NCI-H146 (cell line): ENCODE results near the gene ABTB2.

Experiments
- DNase-seq: peaks from one replicate; lab custom pipeline; 2025; lab: John Stamatoyannopoulos, UW

ABTB2 gene

GRCh38 chr11:34166806-34167740, 190.7 kb downstream of the ABTB2 start:
- no peak for DNase-seq

GRCh38 chr11:34165786-34166555, 191.8 kb downstream of the ABTB2 start:
- no peak for DNase-seq

GRCh38 chr11:34165121-34165520, 192.7 kb downstream of the ABTB2 start:
- DNase-seq: no peak

GRCh38 chr11:34162856-34163255, 195.0 kb downstream of the ABTB2 start:
- DNase-seq: no peak

- no peak for DNase-seq
Measured at GRCh38 chr11:34162493-34162820, 195.4 kb downstream of the ABTB2 start.

- DNase-seq: no peak
Measured at GRCh38 chr11:34161812-34162492, 195.9 kb downstream of the ABTB2 start.

GRCh38 chr11:34161361-34161760, 196.4 kb downstream of the ABTB2 start:
- no peak for DNase-seq

GRCh38 chr11:34160791-34161190, 197.0 kb downstream of the ABTB2 start:
- DNase-seq: no peak

GRCh38 chr11:34160049-34160721, 197.6 kb downstream of the ABTB2 start:
- no peak for DNase-seq

GRCh38 chr11:34158661-34159060, 199.1 kb downstream of the ABTB2 start:
- no peak for DNase-seq

GRCh38 chr11:34157163-34157562, 200.6 kb downstream of the ABTB2 start:
- no peak for DNase-seq

- no peak for DNase-seq
Measured at GRCh38 chr11:34155757-34156062, 202.1 kb downstream of the ABTB2 start.

- no peak for DNase-seq
Measured at GRCh38 chr11:34155057-34155756, 202.6 kb downstream of the ABTB2 start.

- no peak for DNase-seq
Measured at GRCh38 chr11:34154059-34154875, 203.5 kb downstream of the ABTB2 start.

- DNase-seq: no peak
Measured at GRCh38 chr11:34151916-34152845, 205.6 kb downstream of the ABTB2 start.

- DNase-seq: no peak
Measured at GRCh38 chr11:34151166-34151565, 206.6 kb downstream of the ABTB2 start.

GRCh38 chr11:34150494-34151151, 207.2 kb downstream of the ABTB2 start:
- DNase-seq: no peak

GRCh38 chr11:34149786-34150185, 208.0 kb downstream of the ABTB2 start:
- DNase-seq: no peak

- DNase-seq: no peak
Measured at GRCh38 chr11:34149274-34149673, 208.5 kb downstream of the ABTB2 start.
